ENCODE measurements around the gene LINGO1. TPM values are rescaled to one million over a fixed set of nuclear protein-coding genes. Genes with fewer than 3 reads are reported as not detected.
A peak's percentile ranks its signal among the peaks of the same experiment; 100 is the strongest.

The LINGO1 gene
- polyA plus RNA-seq, 2 of the 4 experiments (the other 2 are of a cell fraction): 2.2 to 3.3 TPM

DNA sequence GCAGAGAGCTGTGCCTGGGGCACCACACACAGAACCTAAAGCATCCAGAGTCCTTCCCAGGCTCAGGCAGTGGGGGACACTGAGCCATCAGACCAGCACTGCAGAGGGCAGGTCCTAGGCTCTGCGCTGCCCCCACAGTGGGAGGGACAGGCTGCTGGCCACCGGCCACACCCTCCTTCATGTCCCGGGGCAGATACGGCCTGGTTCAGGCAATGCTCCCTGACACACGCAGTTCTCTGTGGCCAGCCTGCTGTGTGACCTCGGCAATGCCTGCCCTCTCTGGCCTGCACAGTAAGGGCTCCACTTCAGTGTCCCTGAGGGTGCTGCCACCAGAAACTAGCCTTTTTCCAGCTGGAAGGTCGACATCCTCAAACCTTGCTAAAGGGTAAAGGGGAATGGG is 12.4 kb downstream of the LINGO1 start (continued):
- TF ChIP-seq NR3C1 (IDR thresholded peaks at IDR 0.05) (no peak), NPAS2 (CRISPR knock-in tag; IDR thresholded peaks at IDR 0.05; ENCODE audit: borderline replicate concordance) (no peak)

DNA sequence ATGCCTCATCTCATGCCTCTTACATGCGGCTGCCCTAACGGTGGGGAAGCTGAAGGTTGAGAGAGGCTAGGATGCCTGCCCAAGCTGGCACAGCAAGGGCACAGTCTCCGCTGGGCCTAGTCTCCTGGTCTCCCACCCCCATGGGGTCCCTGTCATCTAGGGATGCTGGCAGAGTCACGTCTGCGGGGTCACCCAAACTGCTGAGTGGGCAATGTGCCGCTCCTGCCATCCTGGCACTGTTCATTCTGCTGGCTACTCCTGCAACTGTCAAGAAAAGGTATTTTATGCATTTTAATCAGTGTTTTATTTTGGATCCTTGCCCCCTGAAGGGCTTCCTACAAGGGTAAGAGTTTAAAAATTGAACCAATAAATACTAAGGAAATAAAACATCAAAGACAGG is 12.8 kb downstream of the LINGO1 start:
- FAIRE-seq (no peak), DNase-seq (ENCODE audit: low read depth in 1 of 2, low spot score in 1 of 2) (no peak), ATAC-seq (no peak)
- POLR2A ChIA-PET: no interaction called here
- H3K9me3 ChIP-seq: no peaks in the 10 kb centered on the region
- WGBS (ENCODE audit: missing lambda C conversion rate): 70% methylated on average over 6 of the region's 6 CpGs
- no peak overlapping the region for H3K27ac ChIP-seq
- H3K4me1 ChIP-seq: peaks cover 4% of the 10 kb centered on the region; the same call in 1 of the 3 replicates
- no peak overlapping the region for H3K4me3 ChIP-seq
- CTCF ChIA-PET: interaction anchor here (0.6 to 5.7 kb wide), 10 partner anchors 9 to 589 kb away, joined by 3 to 55 read pairs (median 7); partner anchors contain the start of gene LINGO1
- H3K4me2 ChIP-seq: no peak overlapping the region
- TF ChIP-seq JUN (IDR thresholded peaks at IDR 0.05) (no peak), MAFK (IDR thresholded peaks at IDR 0.05; ENCODE audit: partially characterized antibody) (peak; percentile 80)

DNA sequence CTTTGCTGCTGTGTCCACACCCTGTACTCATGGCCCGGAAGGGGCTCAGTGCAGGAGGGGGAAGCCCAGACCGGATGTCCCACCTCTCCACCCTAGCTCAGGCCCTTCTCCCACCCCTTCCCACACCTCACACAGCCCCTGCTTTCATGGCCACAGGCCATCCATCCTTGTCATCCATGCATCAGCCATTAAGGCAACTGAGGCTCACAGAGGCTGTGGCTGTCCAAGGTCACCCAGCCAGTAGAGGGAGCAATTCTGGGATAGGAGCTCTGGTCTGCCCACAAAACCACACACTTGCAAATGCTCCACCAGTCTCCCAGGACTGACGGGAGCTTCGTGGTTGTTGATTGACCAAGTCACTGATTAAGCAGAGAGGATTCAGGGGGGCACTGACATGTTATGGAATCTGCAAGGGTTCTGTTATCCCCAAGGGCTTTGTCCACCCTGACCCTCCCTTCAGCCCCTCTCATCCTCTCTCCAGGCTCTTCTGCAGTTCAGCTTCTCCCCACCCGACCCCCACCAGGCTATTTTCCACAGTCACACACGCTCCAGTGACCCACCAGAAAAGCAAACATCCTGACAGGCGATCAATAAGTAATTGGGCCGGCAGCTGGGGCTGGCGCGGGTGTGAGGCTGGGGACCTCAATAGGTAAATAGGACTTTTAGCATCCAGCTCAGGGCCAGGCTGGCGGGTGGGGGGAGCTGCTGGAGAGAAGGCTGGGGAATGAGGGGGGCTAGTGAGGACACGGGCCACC is 15.1 kb downstream of the LINGO1 start:
- no peaks in the 10 kb centered on the region; the same call in 2 of the 3 replicates for H3K4me1 ChIP-seq
- no peak overlapping the region for H3K4me3 ChIP-seq
- H3K27ac ChIP-seq: no peak overlapping the region
- peak; percentile 60 to 69 for DNase-seq (ENCODE audit: low read depth in 1 of 2, low spot score in 1 of 2)
- TF ChIP-seq, protein P1, sequence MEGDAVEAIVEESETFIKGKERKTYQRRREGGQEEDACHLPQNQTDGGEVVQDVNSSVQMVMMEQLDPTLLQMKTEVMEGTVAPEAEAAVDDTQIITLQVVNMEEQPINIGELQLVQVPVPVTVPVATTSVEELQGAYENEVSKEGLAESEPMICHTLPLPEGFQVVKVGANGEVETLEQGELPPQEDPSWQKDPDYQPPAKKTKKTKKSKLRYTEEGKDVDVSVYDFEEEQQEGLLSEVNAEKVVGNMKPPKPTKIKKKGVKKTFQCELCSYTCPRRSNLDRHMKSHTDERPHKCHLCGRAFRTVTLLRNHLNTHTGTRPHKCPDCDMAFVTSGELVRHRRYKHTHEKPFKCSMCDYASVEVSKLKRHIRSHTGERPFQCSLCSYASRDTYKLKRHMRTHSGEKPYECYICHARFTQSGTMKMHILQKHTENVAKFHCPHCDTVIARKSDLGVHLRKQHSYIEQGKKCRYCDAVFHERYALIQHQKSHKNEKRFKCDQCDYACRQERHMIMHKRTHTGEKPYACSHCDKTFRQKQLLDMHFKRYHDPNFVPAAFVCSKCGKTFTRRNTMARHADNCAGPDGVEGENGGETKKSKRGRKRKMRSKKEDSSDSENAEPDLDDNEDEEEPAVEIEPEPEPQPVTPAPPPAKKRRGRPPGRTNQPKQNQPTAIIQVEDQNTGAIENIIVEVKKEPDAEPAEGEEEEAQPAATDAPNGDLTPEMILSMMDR (IDR thresholded peaks at IDR 0.05): peak; percentile 52
- TF ChIP-seq, protein P2, sequence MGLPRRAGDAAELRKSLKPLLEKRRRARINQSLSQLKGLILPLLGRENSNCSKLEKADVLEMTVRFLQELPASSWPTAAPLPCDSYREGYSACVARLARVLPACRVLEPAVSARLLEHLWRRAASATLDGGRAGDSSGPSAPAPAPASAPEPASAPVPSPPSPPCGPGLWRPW (IDR thresholded peaks at IDR 0.05): no peak
- peak; percentile 47 to 84; a peak in 4 of 6 replicates for ATAC-seq
- POLR2A ChIA-PET: no interaction called here
- CTCF ChIA-PET: interaction anchor here (0.6 to 5.7 kb wide), 18 partner anchors 8 to 499 kb away, joined by 3 to 55 read pairs (median 4); partner anchors contain the start of gene LINGO1
- WGBS (ENCODE audit: missing lambda C conversion rate): 57% methylated on average over 12 of the region's 12 CpGs
- no peak overlapping the region for H3K4me2 ChIP-seq
- no peaks in the 10 kb centered on the region for H3K9me3 ChIP-seq
- FAIRE-seq: no peak

DNA sequence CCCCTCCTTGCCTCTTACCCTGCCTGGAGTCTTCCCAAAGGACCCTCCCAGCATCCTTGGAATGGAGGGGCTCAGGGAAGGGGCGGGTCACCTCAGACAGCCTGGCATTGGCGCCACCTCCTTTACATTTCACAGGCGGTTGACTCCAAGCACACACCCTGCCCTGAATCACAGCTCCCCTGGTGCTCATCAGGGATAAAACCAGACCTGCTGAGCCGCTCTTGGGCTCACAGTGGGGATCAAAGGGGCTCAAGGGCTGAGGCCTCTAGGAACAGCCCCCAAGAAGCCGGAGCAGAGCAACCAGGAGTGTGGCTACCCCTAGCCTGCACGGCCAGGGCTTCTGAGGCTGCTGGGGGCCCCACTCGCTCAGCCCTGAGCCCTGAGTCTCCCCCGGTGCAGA is 16.6 kb downstream of the LINGO1 start:
- Histone ChIP-seq H3K4me2 (no peak overlapping the region), H3K27ac (no peak overlapping the region), H3K4me3 (no peak overlapping the region), H3K4me1 (no peaks in the 10 kb centered on the region), H3K9me3 (no peaks in the 10 kb centered on the region)
- FAIRE-seq: no peak
- TF ChIP-seq, protein P3, sequence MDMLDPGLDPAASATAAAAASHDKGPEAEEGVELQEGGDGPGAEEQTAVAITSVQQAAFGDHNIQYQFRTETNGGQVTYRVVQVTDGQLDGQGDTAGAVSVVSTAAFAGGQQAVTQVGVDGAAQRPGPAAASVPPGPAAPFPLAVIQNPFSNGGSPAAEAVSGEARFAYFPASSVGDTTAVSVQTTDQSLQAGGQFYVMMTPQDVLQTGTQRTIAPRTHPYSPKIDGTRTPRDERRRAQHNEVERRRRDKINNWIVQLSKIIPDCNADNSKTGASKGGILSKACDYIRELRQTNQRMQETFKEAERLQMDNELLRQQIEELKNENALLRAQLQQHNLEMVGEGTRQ (IDR thresholded peaks at IDR 0.05): no peak
- CTCF ChIA-PET: interaction anchor here (0.6 to 5.7 kb wide), 7 partner anchors 9 to 497 kb away, joined by 3 to 55 read pairs (median 7); no protein-coding TSS in a partner anchor
- ATAC-seq: peak in 1 of 2 experiments; percentile 38; a peak in 4 of 6 replicates
- no peak for DNase-seq (ENCODE audit: low read depth in 1 of 2, low spot score in 1 of 2)
- POLR2A ChIA-PET: no interaction called here
- WGBS (ENCODE audit: missing lambda C conversion rate): 63% methylated on average over 8 of the region's 8 CpGs

DNA sequence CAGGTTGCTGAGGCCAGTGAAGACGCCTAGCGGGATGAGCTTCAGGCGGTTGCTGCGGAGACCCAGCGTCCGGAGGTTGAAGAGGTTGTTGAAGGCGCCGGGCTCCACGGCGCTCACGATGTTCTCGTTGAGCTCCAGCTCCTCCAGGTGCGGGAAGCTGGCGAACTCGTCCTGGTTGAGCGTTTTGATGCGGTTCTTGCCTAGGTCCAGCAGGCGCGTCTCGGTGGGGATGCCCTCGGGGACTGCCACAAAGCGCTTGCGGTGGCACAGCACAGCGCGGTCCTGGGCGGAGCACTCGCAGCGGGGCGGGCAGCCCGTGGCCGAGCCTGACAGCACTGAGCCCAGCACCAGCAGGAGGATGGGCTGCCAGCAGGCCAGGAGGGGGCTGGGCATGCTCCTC is 17.2 kb downstream of the LINGO1 start:
- TF ChIP-seq KDM1A (IDR thresholded peaks at IDR 0.05; ENCODE audit: low read depth): no peak
- TF ChIP-seq, protein P4, sequence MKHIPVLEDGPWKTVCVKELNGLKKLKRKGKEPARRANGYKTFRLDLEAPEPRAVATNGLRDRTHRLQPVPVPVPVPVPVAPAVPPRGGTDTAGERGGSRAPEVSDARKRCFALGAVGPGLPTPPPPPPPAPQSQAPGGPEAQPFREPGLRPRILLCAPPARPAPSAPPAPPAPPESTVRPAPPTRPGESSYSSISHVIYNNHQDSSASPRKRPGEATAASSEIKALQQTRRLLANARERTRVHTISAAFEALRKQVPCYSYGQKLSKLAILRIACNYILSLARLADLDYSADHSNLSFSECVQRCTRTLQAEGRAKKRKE (CRISPR knock-in tag; IDR thresholded peaks at IDR 0.05; ENCODE audit: low read depth): no peak
- TF ChIP-seq, protein P5, sequence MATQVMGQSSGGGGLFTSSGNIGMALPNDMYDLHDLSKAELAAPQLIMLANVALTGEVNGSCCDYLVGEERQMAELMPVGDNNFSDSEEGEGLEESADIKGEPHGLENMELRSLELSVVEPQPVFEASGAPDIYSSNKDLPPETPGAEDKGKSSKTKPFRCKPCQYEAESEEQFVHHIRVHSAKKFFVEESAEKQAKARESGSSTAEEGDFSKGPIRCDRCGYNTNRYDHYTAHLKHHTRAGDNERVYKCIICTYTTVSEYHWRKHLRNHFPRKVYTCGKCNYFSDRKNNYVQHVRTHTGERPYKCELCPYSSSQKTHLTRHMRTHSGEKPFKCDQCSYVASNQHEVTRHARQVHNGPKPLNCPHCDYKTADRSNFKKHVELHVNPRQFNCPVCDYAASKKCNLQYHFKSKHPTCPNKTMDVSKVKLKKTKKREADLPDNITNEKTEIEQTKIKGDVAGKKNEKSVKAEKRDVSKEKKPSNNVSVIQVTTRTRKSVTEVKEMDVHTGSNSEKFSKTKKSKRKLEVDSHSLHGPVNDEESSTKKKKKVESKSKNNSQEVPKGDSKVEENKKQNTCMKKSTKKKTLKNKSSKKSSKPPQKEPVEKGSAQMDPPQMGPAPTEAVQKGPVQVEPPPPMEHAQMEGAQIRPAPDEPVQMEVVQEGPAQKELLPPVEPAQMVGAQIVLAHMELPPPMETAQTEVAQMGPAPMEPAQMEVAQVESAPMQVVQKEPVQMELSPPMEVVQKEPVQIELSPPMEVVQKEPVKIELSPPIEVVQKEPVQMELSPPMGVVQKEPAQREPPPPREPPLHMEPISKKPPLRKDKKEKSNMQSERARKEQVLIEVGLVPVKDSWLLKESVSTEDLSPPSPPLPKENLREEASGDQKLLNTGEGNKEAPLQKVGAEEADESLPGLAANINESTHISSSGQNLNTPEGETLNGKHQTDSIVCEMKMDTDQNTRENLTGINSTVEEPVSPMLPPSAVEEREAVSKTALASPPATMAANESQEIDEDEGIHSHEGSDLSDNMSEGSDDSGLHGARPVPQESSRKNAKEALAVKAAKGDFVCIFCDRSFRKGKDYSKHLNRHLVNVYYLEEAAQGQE (IDR thresholded peaks at IDR 0.05): no peak
- TF ChIP-seq JUNB (IDR thresholded peaks at IDR 0.05): no peak
- TF ChIP-seq HOXB13 (CRISPR knock-in tag; IDR thresholded peaks at IDR 0.05; ENCODE audit: low read depth): no peak
- TF ChIP-seq NR3C1 (IDR thresholded peaks at IDR 0.05): no peak
- no peak for TF ChIP-seq POLR2A (IDR thresholded peaks at IDR 0.05; ENCODE audit: low read length)
- no peak for TF ChIP-seq ZSCAN20 (CRISPR knock-in tag; IDR thresholded peaks at IDR 0.05)
- no peak for TF ChIP-seq MAFK (IDR thresholded peaks at IDR 0.05; ENCODE audit: partially characterized antibody)
- WGBS (ENCODE audit: missing lambda C conversion rate): 87% methylated on average over 31 of the region's 31 CpGs
- no peak for DNase-seq (ENCODE audit: low read depth in 1 of 2, low spot score in 1 of 2)

More for the DNA sequence above, 17.2 kb downstream of the LINGO1 start:
- no peaks in the 10 kb centered on the region for H3K4me1 ChIP-seq
- H3K27ac ChIP-seq: no peak overlapping the region
- ChIA-PET POLR2A (no interaction called here), CTCF (interaction anchor here (0.6 to 5.7 kb wide), 5 partner anchors 12 to 206 kb away, joined by 3 to 55 read pairs (median 7); no protein-coding TSS in a partner anchor)
- ATAC-seq (no peak), FAIRE-seq (no peak)
- no peaks in the 10 kb centered on the region for H3K9me3 ChIP-seq
- H3K4me2 ChIP-seq: no peak overlapping the region
- H3K4me3 ChIP-seq: no peak overlapping the region
